Lung (tissue), 12 donors: Measurements from ENCODE around the gene ALX1. TPM values are rescaled to one million over a fixed set of nuclear protein-coding genes. Genes with fewer than 3 reads are reported as not detected.

Experiments used
- ATAC-seq: fragments of 200-7000 bp; cut with Tn5 transposase; one replicate; pipeline ENCODE4 v1.9.1; 2020; ENCODE audit warnings: moderate number of reproducible peaks; ENCODE audit not compliant: insufficient read depth, low FRiP score
- DNase-seq, 3 donors: peaks; one replicate each; pipeline ENCODE4 v3.0.0-alpha.2; 2013 to 2017
- H3K27ac ChIP-seq, 2 donors: one replicate each; pipeline ENCODE4 v1.5.1; 2013; ENCODE audit warnings: mild to moderate bottlenecking in 2 of 2, moderate library complexity in 2 of 2, control low read depth in 1 of 2, inconsistent platforms in 1 of 2, low read depth in 1 of 2, low read length in 1 of 2
- H3K27me3 ChIP-seq, 3 donors: one replicate each; pipeline ENCODE4 v1.5.1; 2013; ENCODE audit warnings: low read length in 2 of 3; ENCODE audit not compliant: control insufficient read depth in 3 of 3, insufficient read depth in 3 of 3
- H3K36me3 ChIP-seq, 4 donors: one replicate each; pipeline ENCODE4 v1.5.1; 2013; ENCODE audit warnings: low read length in 4 of 4, mild to moderate bottlenecking in 1 of 4, moderate library complexity in 1 of 4; ENCODE audit not compliant: control insufficient read depth in 4 of 4, insufficient read depth in 4 of 4
- H3K4me1 ChIP-seq, 5 donors: one replicate each; pipeline ENCODE4 v1.5.1; 2013; ENCODE audit warnings: low read length in 5 of 5, mild to moderate bottlenecking in 2 of 5, moderate library complexity in 1 of 5; ENCODE audit not compliant: control insufficient read depth in 5 of 5, insufficient read depth in 5 of 5
- H3K4me3 ChIP-seq: one replicate; pipeline ENCODE4 v1.5.1; 2013; ENCODE audit warnings: mild to moderate bottlenecking, control low read depth, moderate library complexity
- H3K9ac ChIP-seq, 2 donors: one replicate each; pipeline ENCODE4 v1.5.1; 2013; ENCODE audit warnings: low read length in 2 of 2, control low read depth in 1 of 2; ENCODE audit not compliant: insufficient read depth in 1 of 2
- H3K9me3 ChIP-seq, 4 donors: one replicate each; pipeline ENCODE4 v1.5.1; 2013; ENCODE audit warnings: low read length in 3 of 4, mild to moderate bottlenecking in 1 of 4, moderate library complexity in 1 of 4; ENCODE audit not compliant: control insufficient read depth in 4 of 4, insufficient read depth in 3 of 4
- CTCF ChIP-seq: IDR thresholded peaks from 2 replicates; pipeline ENCODE4 v1.5.1; 2012; ENCODE audit warnings: mild to moderate bottlenecking; ENCODE audit errors: control extremely low read depth, extremely low read depth
- WGBS, 2 donors: extraction: QIAGEN DNeasy Blood & Tissue Kit; methylation state at CpG; one replicate each; pipeline ENCODE4 v1.1.7; 2013; 5-methylcytosine and 5-hydroxymethylcytosine counted together
- polyA plus RNA-seq, 2 donors: library from polyadenylated mRNA; stranded (reverse); fragments of 200-250 nt; gene quantifications; one replicate each; pipeline ENCODE4 v1.2.1, GENCODE V29; 2013
- total RNA-seq, 2 donors: library from RNA; depleted of rRNA in 1 of 2; stranded (reverse); fragments of >200 nt in 1 of 2; gene quantifications; one replicate each; pipeline ENCODE4 v1.2.1, GENCODE V29; 2014 to 2021
- donor health status: control.
- donor health status: control.
- donor health status: Bipolar disorder and iron deficiency.
- donor health status: healthy.
- donor health status: DM: yes; HTN: yes; CAD: no.

The ALX1 gene
- total and polyA plus RNA-seq, 4 donors = 0.08 to 0.17 (median 0.13) TPM

- H3K27ac ChIP-seq = no peak overlapping the region
- H3K36me3 ChIP-seq = no peaks in the 10 kb centered on the region
- no peak for DNase-seq
- no peak overlapping the region for H3K9ac ChIP-seq
- H3K9me3 ChIP-seq = no peaks in the 10 kb centered on the region
- no peaks in the 10 kb centered on the region for H3K4me1 ChIP-seq
- no peak overlapping the region for H3K4me3 ChIP-seq
- TF ChIP-seq CTCF = no peak
- WGBS, 2 donors = 53 to 70% methylated on average over 4 of the region's 4 CpGs
- ATAC-seq = no peak
- no peaks in the 10 kb centered on the region for H3K27me3 ChIP-seq
These were observed 26.2 kb upstream of the ALX1 start for GRCh38 chr12:85253853-85254252.

GRCh38 chr12:85257671-85258070 lies 22.3 kb upstream of the ALX1 start:
- 90 to 96% methylated on average over 1 of the region's 1 CpG for WGBS, 2 donors
- H3K9ac ChIP-seq = no peak overlapping the region
- H3K4me3 ChIP-seq = no peak overlapping the region
- DNase-seq (no peak), ATAC-seq (no peak)
- no peaks in the 10 kb centered on the region for H3K36me3 ChIP-seq
- no peaks in the 10 kb centered on the region for H3K9me3 ChIP-seq
- peaks cover 0 to 3% (median 0%) of the 10 kb centered on the region in 3 donors for H3K27me3 ChIP-seq
- no peak overlapping the region for H3K27ac ChIP-seq
- TF ChIP-seq CTCF = no peak
- no peaks in the 10 kb centered on the region for H3K4me1 ChIP-seq

GRCh38 chr12:85260447-85260846 lies 19.6 kb upstream of the ALX1 start:
- Histone ChIP-seq H3K9ac (no peak overlapping the region), H3K4me3 (no peak overlapping the region), H3K9me3 (no peaks in the 10 kb centered on the region), H3K4me1 (no peaks in the 10 kb centered on the region), H3K27ac (no peak overlapping the region), H3K36me3 (no peaks in the 10 kb centered on the region), H3K27me3 (peaks cover 0 to 3% (median 0%) of the 10 kb centered on the region in 3 donors)
- no peak for TF ChIP-seq CTCF
- 74 to 83% methylated on average over 2 of the region's 2 CpGs for WGBS, 2 donors
- ATAC-seq (no peak), DNase-seq (no peak)

- ATAC-seq = no peak
- no peaks in the 10 kb centered on the region for H3K4me1 ChIP-seq
- TF ChIP-seq CTCF = no peak
- DNase-seq = no peak
- H3K9me3 ChIP-seq = no peaks in the 10 kb centered on the region
- H3K27me3 ChIP-seq = peaks cover 0 to 3% (median 0%) of the 10 kb centered on the region in 3 donors
- no peak overlapping the region for H3K27ac ChIP-seq
- no peaks in the 10 kb centered on the region for H3K36me3 ChIP-seq
- no peak overlapping the region for H3K4me3 ChIP-seq
- H3K9ac ChIP-seq = no peak overlapping the region
- WGBS, 2 donors = 73 to 76% methylated on average over 3 of the region's 3 CpGs
These were observed 19.1 kb upstream of the ALX1 start for GRCh38 chr12:85260896-85261295.
